KOPT-K1 (cell line): ENCODE results near the gene PGAP6.

Source experiments
- H3K27ac ChIP-seq: fragments of 200-600 bp; sonication (generic); 2 replicates; pipeline ENCODE4 v1.5.1; 2016; ENCODE audit warnings: antibody characterized with exemption, mild to moderate bottlenecking, low read depth, low read length; ENCODE audit not compliant: poor library complexity, severe bottlenecking
- H3K36me3 ChIP-seq: fragments of 200-600 bp; sonication (generic); 2 replicates; pipeline ENCODE4 v1.5.1; 2017; ENCODE audit warnings: antibody characterized with exemption, mild to moderate bottlenecking, low read length, moderate library complexity; ENCODE audit not compliant: insufficient read depth
- H3K9me3 ChIP-seq: fragments of 200-600 bp; sonication (generic); 2 replicates; pipeline ENCODE4 v1.5.1; 2017; ENCODE audit warnings: antibody characterized with exemption, low read length, mild to moderate bottlenecking; ENCODE audit not compliant: insufficient read depth, poor library complexity, severe bottlenecking

PGAP6 gene

GRCh38 chr16:376817-377418, 4.9 kb downstream of the PGAP6 start:
- no peak overlapping the region for H3K27ac ChIP-seq
- peaks cover 50% of the 10 kb centered on the region; the same call in 1 of the 2 replicates for H3K36me3 ChIP-seq
- no peaks in the 10 kb centered on the region for H3K9me3 ChIP-seq

GRCh38 chr16:375927-376816, 5.6 kb downstream of the PGAP6 start:
- peaks cover 52% of the 10 kb centered on the region; the same call in 1 of the 2 replicates for H3K36me3 ChIP-seq

DNA sequence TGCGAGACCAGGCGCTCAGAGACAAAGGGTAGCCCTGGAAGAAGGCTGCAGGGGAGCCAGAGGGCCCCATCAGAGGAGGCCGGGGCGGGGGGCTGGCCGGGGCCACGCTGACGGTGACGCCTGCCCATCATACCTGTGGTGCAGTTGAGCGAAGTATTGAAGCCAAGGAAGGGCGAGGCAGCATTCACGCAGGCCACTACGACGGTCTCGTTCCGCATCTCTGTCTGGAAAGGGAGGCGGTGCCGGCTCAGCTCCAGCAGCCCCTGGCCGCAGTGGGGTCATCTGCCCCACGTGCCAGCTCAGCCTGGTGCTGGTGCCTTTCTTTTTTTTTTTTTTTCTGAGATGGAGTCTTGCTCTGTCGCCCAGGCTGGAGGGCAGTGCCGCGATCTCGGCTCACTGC, 6.6 kb downstream of the PGAP6 start:
- Histone ChIP-seq H3K27ac (no peak overlapping the region), H3K9me3 (no peaks in the 10 kb centered on the region), H3K36me3 (peaks cover 52% of the 10 kb centered on the region; the same call in 1 of the 2 replicates)

More at GRCh38 chr16:375927-376816, 5.6 kb downstream of the PGAP6 start:
- Histone ChIP-seq H3K9me3 (no peaks in the 10 kb centered on the region), H3K27ac (no peak overlapping the region)

GRCh38 chr16:374616-374926, 7.2 kb downstream of the PGAP6 start:
- no peak overlapping the region for H3K27ac ChIP-seq
- H3K36me3 ChIP-seq = peaks cover 52% of the 10 kb centered on the region; the same call in 1 of the 2 replicates
- H3K9me3 ChIP-seq = no peaks in the 10 kb centered on the region

- Histone ChIP-seq H3K27ac (no peak overlapping the region), H3K36me3 (peaks cover 56% of the 10 kb centered on the region), H3K9me3 (no peaks in the 10 kb centered on the region)
These were observed 7.7 kb downstream of the PGAP6 start for GRCh38 chr16:373848-374615.

- peaks cover 66% of the 10 kb centered on the region for H3K36me3 ChIP-seq
- H3K9me3 ChIP-seq = no peaks in the 10 kb centered on the region
- no peak overlapping the region for H3K27ac ChIP-seq
These were observed 8.7 kb downstream of the PGAP6 start for GRCh38 chr16:373020-373598.

GRCh38 chr16:372302-372983, 9.3 kb downstream of the PGAP6 start:
- no peaks in the 10 kb centered on the region for H3K9me3 ChIP-seq
- peaks cover 72% of the 10 kb centered on the region for H3K36me3 ChIP-seq
- H3K27ac ChIP-seq = no peak overlapping the region

DNA sequence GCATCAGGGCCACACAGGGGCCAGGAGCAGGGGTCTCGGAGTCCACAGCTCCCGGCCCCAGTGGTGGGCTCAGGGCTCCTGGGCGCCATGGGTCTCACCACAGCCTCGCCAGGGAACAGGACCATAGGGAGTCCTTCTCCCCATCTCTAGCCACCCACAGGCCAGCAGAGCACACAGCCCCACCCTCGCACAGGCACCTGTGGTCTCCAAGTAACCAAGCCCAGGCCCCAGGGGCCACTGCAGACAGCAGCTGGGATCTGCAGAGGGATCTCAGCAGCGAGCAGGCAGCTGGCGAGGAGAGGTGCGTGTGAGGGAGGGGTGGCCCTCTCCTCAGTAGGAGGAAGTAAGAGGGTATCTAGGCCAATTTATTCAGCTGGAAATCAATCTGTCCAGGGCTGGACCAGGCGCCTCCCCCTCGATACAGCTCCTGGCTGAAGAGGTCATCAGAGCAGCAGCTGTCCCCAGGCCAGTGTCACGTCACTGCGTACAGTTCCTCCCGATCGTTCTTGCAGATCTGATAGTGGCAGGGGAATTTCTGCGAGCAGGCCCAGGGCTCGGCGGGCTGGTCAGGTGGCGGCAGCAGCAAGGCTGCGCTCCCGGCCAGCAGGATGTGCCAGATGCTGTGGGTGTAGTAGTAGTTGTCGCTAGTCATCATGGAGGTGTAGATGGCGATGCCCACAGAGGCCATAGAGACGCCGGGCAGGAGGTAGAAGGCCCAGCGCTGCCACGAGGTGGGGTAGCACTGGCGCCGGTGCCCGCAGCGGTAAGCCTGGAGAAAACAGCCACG, 10.1 kb downstream of the PGAP6 start:
- Histone ChIP-seq H3K36me3 (peaks cover 72% of the 10 kb centered on the region), H3K27ac (no peak overlapping the region), H3K9me3 (no peaks in the 10 kb centered on the region)

DNA sequence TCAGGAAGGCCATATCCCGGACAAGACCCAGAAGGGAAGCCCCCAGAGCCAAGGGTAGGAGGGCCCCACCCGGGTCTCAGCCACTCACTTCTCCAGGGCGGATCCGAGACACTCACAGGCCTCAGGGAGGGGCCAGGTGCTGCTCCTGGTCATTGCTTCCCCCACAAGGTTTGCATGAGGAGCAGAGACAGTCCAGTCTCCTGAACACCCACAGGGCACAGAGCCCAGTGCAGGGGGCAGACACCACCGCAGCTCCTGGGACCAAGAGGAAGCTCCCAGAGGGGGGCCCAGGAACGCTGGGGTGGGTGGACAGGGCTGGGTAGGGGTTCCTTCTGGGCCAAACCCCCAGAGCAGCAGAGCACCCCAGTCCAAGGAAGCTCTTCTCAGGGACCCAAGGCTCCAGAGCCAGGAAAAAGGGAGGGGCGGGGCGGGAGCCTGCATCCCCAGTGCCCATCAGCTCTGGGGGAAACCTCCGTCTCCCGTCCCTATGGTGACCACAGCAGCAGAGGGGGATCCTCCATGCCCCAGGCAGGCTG, 10.7 kb downstream of the PGAP6 start:
- Histone ChIP-seq H3K27ac (peak overlapping the region; percentile 52), H3K9me3 (no peaks in the 10 kb centered on the region), H3K36me3 (peaks cover 72% of the 10 kb centered on the region)

- H3K27ac ChIP-seq = peak within 1 kb of the TSS; percentile 52
- no peaks in the 10 kb centered on the region for H3K9me3 ChIP-seq
- peaks cover 67% of the 10 kb centered on the region for H3K36me3 ChIP-seq
These were observed 11.3 kb downstream of the PGAP6 start, which contains the start of gene MRPL28 for GRCh38 chr16:370443-370842. TSS of gene MRPL28 (minus strand) at chr16:370538. CDS start at chr16:370218, 320 bp downstream.

- H3K36me3 ChIP-seq = peaks cover 64% of the 10 kb centered on the region
- no peaks in the 10 kb centered on the region for H3K9me3 ChIP-seq
- H3K27ac ChIP-seq = no peak overlapping the region
These were observed 11.8 kb downstream of the PGAP6 start for GRCh38 chr16:369866-370436.

DNA sequence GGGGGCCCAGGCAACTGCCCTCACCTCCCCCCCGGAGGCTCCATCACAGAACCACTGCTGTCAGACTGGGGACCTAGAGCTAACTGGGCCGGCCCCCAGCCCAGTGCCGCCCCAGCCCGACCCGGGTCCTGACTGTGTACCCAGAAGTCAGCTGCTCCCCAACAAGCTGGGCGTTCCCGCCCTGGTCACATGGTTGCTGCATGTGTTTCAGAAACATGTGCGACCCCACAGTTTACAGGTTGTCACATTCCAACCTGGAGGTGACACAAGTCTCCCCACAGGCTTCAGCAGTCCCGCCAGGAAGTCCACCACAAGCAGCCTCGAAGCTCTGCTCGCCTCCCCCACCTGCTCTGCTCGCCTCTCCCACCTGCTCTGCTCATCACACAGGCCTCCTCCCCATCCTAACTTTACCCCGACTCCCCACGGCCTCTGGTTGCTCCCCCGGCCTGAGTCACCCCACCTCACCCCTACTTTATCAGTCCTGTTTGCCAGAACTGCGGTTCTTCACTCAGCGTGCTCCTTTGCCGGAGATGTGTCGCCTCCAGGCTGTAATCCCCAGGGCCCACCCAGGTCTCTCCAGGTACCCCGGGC, 12.4 kb downstream of the PGAP6 start:
- Histone ChIP-seq H3K9me3 (no peaks in the 10 kb centered on the region), H3K27ac (no peak overlapping the region), H3K36me3 (peaks cover 59% of the 10 kb centered on the region)
